ENCODE data around the gene C3orf22. TPM values are rescaled to one million over a fixed set of nuclear protein-coding genes. Genes with fewer than 3 reads are reported as not detected.

Gene C3orf22
- total RNA-seq, 2 donors from 2014 or later: not detected

GRCh38 chr3:126545544-126545943 lies 13.2 kb downstream of the C3orf22 start:
- H3K9me3 Mint-ChIP-seq: peaks cover 1% of the 10 kb centered on the region
- no peak for TF ChIP-seq CTCF (conservative IDR thresholded peaks at IDR 0.05)
- Histone ChIP-seq H3K4me1 (ENCODE audit: control insufficient read depth, insufficient read depth, low read length) (peaks cover 12% of the 10 kb centered on the region), H3K27ac (ENCODE audit: low read depth, low read length) (no peak overlapping the region), H3K9ac (ENCODE audit: extremely low read depth, low read length, poor library complexity, severe bottlenecking) (no peak overlapping the region), H3K9me3 (ENCODE audit: control insufficient read depth, low read length) (no peaks in the 10 kb centered on the region), H3K4me3 (ENCODE audit: low read length) (no peak overlapping the region), H3K27me3 (ENCODE audit: control insufficient read depth, insufficient read depth, low read length, poor library complexity, severe bottlenecking) (no peaks in the 10 kb centered on the region), H3K36me3 (ENCODE audit: control insufficient read depth, insufficient read depth, low read length) (no peaks in the 10 kb centered on the region)
- peaks cover 31% of the 10 kb centered on the region for H3K4me1 Mint-ChIP-seq
- H3K4me3 Mint-ChIP-seq: no peak overlapping the region
- 86 to 88% methylated on average over 5 of the region's 5 CpGs for WGBS, 2 experiments (ENCODE audit: insufficient coverage in 1 of 2, insufficient read length in 1 of 2)
- no peak overlapping the region for H3K27ac Mint-ChIP-seq
- DNase-seq: peak; percentile 31
- peaks cover 11% of the 10 kb centered on the region for H3K27me3 Mint-ChIP-seq (ENCODE audit: insufficient read depth)
- H3K36me3 Mint-ChIP-seq (ENCODE audit: low read depth): no peaks in the 10 kb centered on the region

- Histone ChIP-seq H3K27ac (ENCODE audit: low read depth, low read length) (no peak overlapping the region), H3K9ac (ENCODE audit: extremely low read depth, low read length, poor library complexity, severe bottlenecking) (no peak overlapping the region), H3K27me3 (ENCODE audit: control insufficient read depth, insufficient read depth, low read length, poor library complexity, severe bottlenecking) (no peaks in the 10 kb centered on the region), H3K4me3 (ENCODE audit: low read length) (no peak overlapping the region), H3K36me3 (ENCODE audit: control insufficient read depth, insufficient read depth, low read length) (no peaks in the 10 kb centered on the region), H3K9me3 (ENCODE audit: control insufficient read depth, low read length) (no peaks in the 10 kb centered on the region), H3K4me1 (ENCODE audit: control insufficient read depth, insufficient read depth, low read length) (peaks cover 12% of the 10 kb centered on the region)
- Mint-ChIP-seq H3K9me3 (peaks cover 1% of the 10 kb centered on the region), H3K36me3 (ENCODE audit: low read depth) (no peaks in the 10 kb centered on the region), H3K27me3 (ENCODE audit: insufficient read depth) (peaks cover 11% of the 10 kb centered on the region), H3K4me3 (no peak overlapping the region), H3K27ac (no peak overlapping the region), H3K4me1 (peaks cover 23% of the 10 kb centered on the region)
- no peak for TF ChIP-seq CTCF (conservative IDR thresholded peaks at IDR 0.05)
- DNase-seq: peak; percentile 32
- 87 to 90% methylated on average over 5 to 7 of the region's 7 CpGs for WGBS, 2 experiments (ENCODE audit: insufficient coverage in 1 of 2, insufficient read length in 1 of 2)
Observed at GRCh38 chr3:126544596-126545281, 14.0 kb downstream of the C3orf22 start.

- H3K9me3 ChIP-seq (ENCODE audit: control insufficient read depth, low read length): no peaks in the 10 kb centered on the region
- H3K9me3 Mint-ChIP-seq: peaks cover 1% of the 10 kb centered on the region
- TF ChIP-seq CTCF (conservative IDR thresholded peaks at IDR 0.05): no peak
- H3K27me3 Mint-ChIP-seq (ENCODE audit: insufficient read depth): peaks cover 11% of the 10 kb centered on the region
- no peaks in the 10 kb centered on the region for H3K36me3 Mint-ChIP-seq (ENCODE audit: low read depth)
- H3K9ac ChIP-seq (ENCODE audit: extremely low read depth, low read length, poor library complexity, severe bottlenecking): no peak overlapping the region
- no peaks in the 10 kb centered on the region for H3K27me3 ChIP-seq (ENCODE audit: control insufficient read depth, insufficient read depth, low read length, poor library complexity, severe bottlenecking)
- H3K36me3 ChIP-seq (ENCODE audit: control insufficient read depth, insufficient read depth, low read length): no peaks in the 10 kb centered on the region
- H3K4me1 ChIP-seq (ENCODE audit: control insufficient read depth, insufficient read depth, low read length): peaks cover 7% of the 10 kb centered on the region
- H3K4me3 Mint-ChIP-seq: no peak overlapping the region
- peaks cover 11% of the 10 kb centered on the region for H3K4me1 Mint-ChIP-seq
- no peak overlapping the region for H3K27ac Mint-ChIP-seq
- no peak overlapping the region for H3K4me3 ChIP-seq (ENCODE audit: low read length)
- DNase-seq: peak; percentile 22
- no peak overlapping the region for H3K27ac ChIP-seq (ENCODE audit: low read depth, low read length)
- 87% methylated on average over 2 of the region's 2 CpGs; no CpG with 5 or more reads in 1 of the 2 experiments for WGBS, 2 experiments (ENCODE audit: insufficient coverage in 1 of 2, insufficient read length in 1 of 2)
Observed at GRCh38 chr3:126543457-126544061, 15.2 kb downstream of the C3orf22 start.

Data from endodermal cell (in vitro differentiated cells).